Mucosa of descending colon (tissue), 3 donors: ENCODE measurements around the gene EDNRA. TPM values are rescaled to one million over a fixed set of nuclear protein-coding genes. Genes with fewer than 3 reads are reported as not detected.

Source experiments
- ATAC-seq: fragments of 200-7000 bp; cut with Tn5 transposase; one replicate; pipeline ENCODE4 v1.9.1; 2020; ENCODE audit warnings: mild to moderate bottlenecking, moderate library complexity
- DNase-seq, 3 donors: peaks; one replicate each; pipeline ENCODE4 v3.0.0-alpha.2; 2020
- H3K36me3 ChIP-seq: fragments of 200-600 bp; one replicate; pipeline ENCODE4 v1.8.0; 2021; ENCODE audit warnings: low read depth, mild to moderate bottlenecking
- H3K4me1 ChIP-seq: fragments of 200-600 bp; one replicate; pipeline ENCODE4 v1.8.0; 2021; ENCODE audit warnings: low read depth, mild to moderate bottlenecking
- H3K4me3 ChIP-seq: fragments of 200-600 bp; one replicate; pipeline ENCODE4 v1.8.0; 2021; ENCODE audit warnings: mild to moderate bottlenecking
- H3K9me3 ChIP-seq: fragments of 200-600 bp; one replicate; pipeline ENCODE4 v1.8.0; 2021; ENCODE audit warnings: mild to moderate bottlenecking
- intact Hi-C, 2 donors: fragments of 100-400 bp; cut with DNase I in 1 of 2; cut with micrococcal nuclease in 1 of 2; formaldehyde crosslinking; loops; one replicate each; pipeline versions ENCODE4 v1.11.0 to v1.11.1; 2022; cut with DNase I, micrococcal nuclease
- total RNA-seq, 3 donors: library from RNA; stranded (reverse); fragmentation: NEBNext Ultra II Directional in 2 of 3; extraction: Animal tissue kit (Norgen Biotek cat#: 25700) in 2 of 3; gene quantifications; one replicate each; pipeline versions ENCODE4 v1.2.1 to v1.2.4, GENCODE V29; 2021 to 2023
- TF ChIP-seq, protein P1 (sequence below): fragments of 200-600 bp; IDR thresholded peaks from one replicate; pipeline ENCODE4 v1.8.0; 2022; ENCODE audit warnings: antibody characterized with exemption, mild to moderate bottlenecking
- donor health status: DM: no; HTN: no; CAD: no; lungs with moderate emphysema.
- donor health status: DM: no; HTN: no; CAD: no.
- donor health status: DM: no; HTN: yes; CAD: no.

The EDNRA gene
- total RNA-seq, 3 donors from 2014 or later = 0.72 to 1.6 (median 1.6) TPM

DNA sequence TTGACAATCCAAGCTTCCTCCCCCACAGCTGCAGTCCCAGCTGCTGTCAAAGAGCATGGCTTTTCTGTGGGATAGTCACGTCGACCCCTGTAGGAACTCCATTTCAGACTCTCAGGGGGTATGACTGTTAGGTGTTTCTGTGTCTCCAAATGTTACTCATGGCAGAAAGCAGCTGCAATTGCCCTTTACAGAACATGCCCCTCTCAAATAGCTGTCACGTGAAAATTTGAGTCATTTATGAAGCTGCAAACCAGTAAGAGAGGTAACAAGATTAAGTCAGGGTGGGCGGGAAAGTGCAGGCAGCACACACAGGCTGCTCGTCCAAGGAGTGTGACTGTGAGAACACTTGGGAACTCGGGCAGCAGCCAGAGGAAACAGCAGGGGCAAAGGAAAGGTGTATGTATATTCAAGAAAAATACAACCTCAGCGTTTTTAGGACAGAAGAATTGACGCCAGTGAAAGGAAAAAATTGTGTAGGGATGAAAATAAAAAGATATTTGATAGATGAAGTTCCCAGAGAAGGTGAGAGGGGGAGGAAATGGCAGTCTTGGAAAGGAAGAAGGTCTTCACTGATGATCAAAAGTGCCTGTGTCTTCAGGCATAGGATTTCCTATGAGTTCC is 69.8 kb downstream of the EDNRA start:
- no peak for DNase-seq
- intact Hi-C loops = no loop called here
- no peak for ATAC-seq
- Histone ChIP-seq H3K36me3 (no peaks in the 10 kb centered on the region), H3K9me3 (no peaks in the 10 kb centered on the region), H3K4me3 (no peak overlapping the region), H3K4me1 (no peaks in the 10 kb centered on the region)
- TF ChIP-seq, protein P1, sequence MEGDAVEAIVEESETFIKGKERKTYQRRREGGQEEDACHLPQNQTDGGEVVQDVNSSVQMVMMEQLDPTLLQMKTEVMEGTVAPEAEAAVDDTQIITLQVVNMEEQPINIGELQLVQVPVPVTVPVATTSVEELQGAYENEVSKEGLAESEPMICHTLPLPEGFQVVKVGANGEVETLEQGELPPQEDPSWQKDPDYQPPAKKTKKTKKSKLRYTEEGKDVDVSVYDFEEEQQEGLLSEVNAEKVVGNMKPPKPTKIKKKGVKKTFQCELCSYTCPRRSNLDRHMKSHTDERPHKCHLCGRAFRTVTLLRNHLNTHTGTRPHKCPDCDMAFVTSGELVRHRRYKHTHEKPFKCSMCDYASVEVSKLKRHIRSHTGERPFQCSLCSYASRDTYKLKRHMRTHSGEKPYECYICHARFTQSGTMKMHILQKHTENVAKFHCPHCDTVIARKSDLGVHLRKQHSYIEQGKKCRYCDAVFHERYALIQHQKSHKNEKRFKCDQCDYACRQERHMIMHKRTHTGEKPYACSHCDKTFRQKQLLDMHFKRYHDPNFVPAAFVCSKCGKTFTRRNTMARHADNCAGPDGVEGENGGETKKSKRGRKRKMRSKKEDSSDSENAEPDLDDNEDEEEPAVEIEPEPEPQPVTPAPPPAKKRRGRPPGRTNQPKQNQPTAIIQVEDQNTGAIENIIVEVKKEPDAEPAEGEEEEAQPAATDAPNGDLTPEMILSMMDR = no peak

DNA sequence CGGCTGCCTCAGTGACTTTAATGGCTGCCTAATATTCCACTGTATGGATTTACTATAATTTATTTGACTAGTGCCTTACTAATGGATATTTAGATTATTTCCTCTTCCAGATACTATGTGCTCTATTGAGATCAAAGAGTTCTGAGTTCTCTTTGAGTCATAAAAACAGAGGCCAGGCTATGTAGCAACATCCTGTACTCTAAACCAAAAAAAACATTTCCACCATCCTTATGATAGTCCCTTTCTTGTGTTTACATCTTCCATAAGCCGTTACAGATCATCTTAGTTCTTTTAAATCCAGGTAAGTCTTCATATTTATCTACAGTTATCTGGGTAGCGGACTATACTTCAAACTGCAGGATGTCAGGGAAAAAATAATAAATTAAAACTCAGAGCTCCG is 79.7 kb downstream of the EDNRA start:
- Histone ChIP-seq H3K36me3 (no peaks in the 10 kb centered on the region), H3K4me1 (no peaks in the 10 kb centered on the region), H3K9me3 (no peaks in the 10 kb centered on the region), H3K4me3 (no peak overlapping the region)
- ATAC-seq (no peak), DNase-seq (no peak)
- intact Hi-C loops = no loop called here
- TF ChIP-seq, protein P1 = no peak

DNA sequence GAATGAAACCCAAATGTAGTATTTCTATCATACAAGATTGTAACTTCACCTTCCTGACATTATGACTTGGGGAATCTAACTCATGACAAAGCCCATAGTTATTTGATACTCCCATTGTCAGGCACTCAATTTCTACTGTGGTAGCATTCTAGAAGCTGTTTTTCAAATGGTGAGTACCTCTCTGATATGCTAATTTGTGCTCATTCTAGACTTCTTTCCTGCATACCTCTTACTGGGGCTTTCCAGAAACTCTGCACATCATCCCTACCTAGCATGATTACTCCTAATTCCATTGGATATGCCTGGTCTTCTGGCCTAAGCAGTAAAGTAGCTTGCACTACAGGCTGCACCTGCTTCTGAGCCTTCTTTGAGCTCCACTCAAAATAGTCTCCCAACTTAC is 85.9 kb downstream of the EDNRA start:
- DNase-seq = no peak
- Histone ChIP-seq H3K9me3 (no peaks in the 10 kb centered on the region), H3K36me3 (no peaks in the 10 kb centered on the region), H3K4me3 (no peak overlapping the region), H3K4me1 (no peaks in the 10 kb centered on the region)
- ATAC-seq = no peak
- intact Hi-C loops = no loop called here
- TF ChIP-seq, protein P1 = no peak

GRCh38 chr4:147567276-147567675 is 86.4 kb downstream of the EDNRA start:
- ATAC-seq = no peak
- TF ChIP-seq, protein P1 = no peak
- intact Hi-C loops = no loop called here
- H3K4me1 ChIP-seq = no peaks in the 10 kb centered on the region
- DNase-seq = no peak
- H3K9me3 ChIP-seq = no peaks in the 10 kb centered on the region
- no peaks in the 10 kb centered on the region for H3K36me3 ChIP-seq
- H3K4me3 ChIP-seq = no peak overlapping the region

- DNase-seq (no peak), ATAC-seq (no peak)
- TF ChIP-seq, protein P1 = no peak
- intact Hi-C loops = no loop called here
- no peaks in the 10 kb centered on the region for H3K36me3 ChIP-seq
- H3K9me3 ChIP-seq = no peaks in the 10 kb centered on the region
- H3K4me1 ChIP-seq = no peaks in the 10 kb centered on the region
- H3K4me3 ChIP-seq = no peak overlapping the region
Observed at GRCh38 chr4:147570616-147571015, 89.7 kb downstream of the EDNRA start.
